AG04450 (cell line): ENCODE data around the gene KIF6. TPM values are rescaled to one million over a fixed set of nuclear protein-coding genes. Genes with fewer than 3 reads are reported as not detected.
A peak's percentile ranks its signal among the peaks of the same experiment; 100 is the strongest.

ENCODE experiments used
- CTCF ChIA-PET: fragments of 300-600, 350-600 bp; formaldehyde crosslinking; extraction: SDS; loops from one replicate; lab custom pipeline; 2022; ENCODE audit warnings: antibody characterized with exemption, inconsistent platforms; lab: Charles Lee
- POLR2A ChIA-PET: fragments of 350-600 bp; formaldehyde crosslinking; extraction: SDS; loops from one replicate; lab custom pipeline; 2021; ENCODE audit warnings: antibody characterized with exemption, inconsistent platforms; lab: Yijun Ruan, JAX
- DNase-seq: peaks from one replicate; pipeline ENCODE4 v3.0.0-alpha.2; 2011; ENCODE audit warnings: low read depth, low spot score
- H3K27ac ChIP-seq: one replicate; pipeline ENCODE4 v1.5.1; 2012; ENCODE audit warnings: low read depth, low read length, control low read depth
- H3K27me3 ChIP-seq: one replicate; pipeline ENCODE4 v1.6.0; 2012; ENCODE audit warnings: low read length; ENCODE audit not compliant: control insufficient read depth, insufficient read depth
- H3K4me3 ChIP-seq: 2 replicates; pipeline ENCODE4 v1.5.1; 2011; ENCODE audit warnings: mild to moderate bottlenecking, low read depth, low read length, control low read depth
- H3K9me3 ChIP-seq: 2 replicates; pipeline ENCODE4 v1.5.1; 2012; ENCODE audit warnings: low read length; ENCODE audit not compliant: control insufficient read depth, insufficient read depth
- polyA plus RNA-seq: library from polyadenylated mRNA; depleted of rRNA; stranded (reverse); fragments of >200 nt; gene quantifications from 2 replicates; pipeline ENCODE4 v1.2.3, GENCODE V29; 2011
- TF ChIP-seq, protein P1 (sequence below): IDR thresholded peaks from 2 replicates; pipeline ENCODE4 v1.5.1; 2011; ENCODE audit warnings: low read depth, low read length, control low read depth, inconsistent platforms

The KIF6 gene
- polyA plus RNA-seq, 1 experiment, result 0.02 TPM

- peaks cover 34% of the 10 kb centered on the region for H3K27me3 ChIP-seq
Observed at GRCh38 chr6:39310542-39310941, 414.7 kb downstream of the KIF6 start.

DNA sequence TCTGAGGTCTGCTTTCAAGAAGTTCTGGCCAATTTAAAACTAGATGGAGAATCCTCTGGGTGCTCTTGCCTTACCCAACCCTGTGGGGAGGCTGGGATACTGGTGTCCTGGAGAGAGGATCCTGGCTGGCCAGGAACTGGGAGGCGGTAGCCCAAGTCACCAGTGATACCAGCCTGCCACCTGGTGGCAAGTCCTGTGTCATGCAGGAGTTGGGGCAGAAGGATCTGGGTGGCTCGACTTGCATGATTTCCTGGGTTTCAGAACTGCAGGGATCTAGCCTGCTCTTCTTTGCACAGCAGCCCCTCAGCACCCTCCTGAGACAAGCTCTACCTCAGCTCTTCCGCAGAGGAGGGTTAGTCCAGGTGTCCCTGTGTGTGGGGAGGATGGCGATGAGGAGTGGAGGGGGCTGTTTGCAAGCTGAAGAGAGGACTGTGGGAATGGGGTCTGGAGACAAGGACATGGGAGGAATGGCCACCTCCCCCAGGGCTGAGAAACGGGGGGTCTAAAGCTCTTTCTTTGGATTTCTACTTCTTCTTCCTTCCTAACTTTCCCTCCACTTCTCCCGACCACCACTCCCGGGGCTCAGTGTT lies 415.2 kb downstream of the KIF6 start:
- TF ChIP-seq, protein P1, sequence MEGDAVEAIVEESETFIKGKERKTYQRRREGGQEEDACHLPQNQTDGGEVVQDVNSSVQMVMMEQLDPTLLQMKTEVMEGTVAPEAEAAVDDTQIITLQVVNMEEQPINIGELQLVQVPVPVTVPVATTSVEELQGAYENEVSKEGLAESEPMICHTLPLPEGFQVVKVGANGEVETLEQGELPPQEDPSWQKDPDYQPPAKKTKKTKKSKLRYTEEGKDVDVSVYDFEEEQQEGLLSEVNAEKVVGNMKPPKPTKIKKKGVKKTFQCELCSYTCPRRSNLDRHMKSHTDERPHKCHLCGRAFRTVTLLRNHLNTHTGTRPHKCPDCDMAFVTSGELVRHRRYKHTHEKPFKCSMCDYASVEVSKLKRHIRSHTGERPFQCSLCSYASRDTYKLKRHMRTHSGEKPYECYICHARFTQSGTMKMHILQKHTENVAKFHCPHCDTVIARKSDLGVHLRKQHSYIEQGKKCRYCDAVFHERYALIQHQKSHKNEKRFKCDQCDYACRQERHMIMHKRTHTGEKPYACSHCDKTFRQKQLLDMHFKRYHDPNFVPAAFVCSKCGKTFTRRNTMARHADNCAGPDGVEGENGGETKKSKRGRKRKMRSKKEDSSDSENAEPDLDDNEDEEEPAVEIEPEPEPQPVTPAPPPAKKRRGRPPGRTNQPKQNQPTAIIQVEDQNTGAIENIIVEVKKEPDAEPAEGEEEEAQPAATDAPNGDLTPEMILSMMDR, result peak; percentile 87
- POLR2A ChIA-PET, result no interaction called here
- Histone ChIP-seq H3K27me3 (peaks cover 30% of the 10 kb centered on the region), H3K9me3 (no peaks in the 10 kb centered on the region; the same call in 1 of the 2 replicates), H3K4me3 (no peak overlapping the region), H3K27ac (no peak overlapping the region)
- CTCF ChIA-PET, result interaction anchor here (0.5 to 5.4 kb wide), 18 partner anchors 9 to 438 kb away, joined by 3 to 47 read pairs (median 4); no protein-coding TSS in a partner anchor
- peak; percentile 20 for DNase-seq

More at GRCh38 chr6:39310542-39310941, 414.7 kb downstream of the KIF6 start:
- Histone ChIP-seq H3K9me3 (no peaks in the 10 kb centered on the region; the same call in 1 of the 2 replicates), H3K27ac (no peak overlapping the region), H3K4me3 (no peak overlapping the region)
- POLR2A ChIA-PET, result no interaction called here
- no peak for DNase-seq
- CTCF ChIA-PET, result interaction anchor here (0.5 to 5.4 kb wide), 17 partner anchors 8 to 438 kb away, joined by 3 to 47 read pairs (median 4); no protein-coding TSS in a partner anchor
- TF ChIP-seq, protein P1, result no peak

- TF ChIP-seq, protein P1, result no peak
- no peak for DNase-seq
- ChIA-PET CTCF (interaction anchor here (0.6 to 5.4 kb wide), 3 partner anchors 154 to 435 kb away, joined by 3 to 47 read pairs (median 5); no protein-coding TSS in a partner anchor), POLR2A (no interaction called here)
- Histone ChIP-seq H3K9me3 (no peaks in the 10 kb centered on the region), H3K27me3 (peaks cover 8% of the 10 kb centered on the region), H3K27ac (no peak overlapping the region), H3K4me3 (no peak overlapping the region)
Observed at GRCh38 chr6:39307462-39307861, 417.7 kb downstream of the KIF6 start.

GRCh38 chr6:39304951-39305350 lies 420.3 kb downstream of the KIF6 start:
- CTCF ChIA-PET, result interaction anchor here (0.7 to 4.4 kb wide), 7 partner anchors 139 to 432 kb away, joined by 3 to 31 read pairs (median 5); no protein-coding TSS in a partner anchor
- TF ChIP-seq, protein P1, result no peak
- POLR2A ChIA-PET, result no interaction called here
- Histone ChIP-seq H3K9me3 (no peaks in the 10 kb centered on the region), H3K27me3 (no peaks in the 10 kb centered on the region), H3K4me3 (no peak overlapping the region), H3K27ac (no peak overlapping the region)
- no peak for DNase-seq
